IMR-90 (cell line): Measurements from ENCODE around the gene SVIL. TPM values are rescaled to one million over a fixed set of nuclear protein-coding genes. Genes with fewer than 3 reads are reported as not detected.

Experiments
- ATAC-seq: fragments of 200-7000 bp; cut with Tn5 transposase; 2 replicates; pipeline ENCODE4 v1.9.1; 2020; ENCODE audit warnings: low read depth, mild to moderate bottlenecking, moderate library complexity
- BruUV-seq: library from RNA; stranded (reverse); fragments of 400-500 nt; replicated peaks from 2 replicates; lab custom pipeline; 2021; lab: Mats Ljungman, UMichigan
- CTCF ChIA-PET: fragments of 300-600 bp; formaldehyde crosslinking; extraction: SDS; loops from one replicate; lab custom pipeline; 2021; ENCODE audit warnings: antibody characterized with exemption; lab: Yijun Ruan, JAX
- POLR2A ChIA-PET: fragments of 300-600 bp; sonication (Branson Sonifier 250); formaldehyde crosslinking; loops from one replicate; lab custom pipeline; 2022; ENCODE audit warnings: antibody characterized with exemption; ENCODE audit not compliant: unreplicated experiment; lab: Charles Lee
- DNase-seq: peaks from one replicate; pipeline ENCODE4 v3.0.0; 2013
- H2AFZ ChIP-seq: replicated peaks from 2 replicates; pipeline ENCODE3; 2013; ENCODE audit warnings: low read length, mild to moderate bottlenecking; ENCODE audit not compliant: poor library complexity
- H2AK5ac ChIP-seq: 2 replicates; pipeline ENCODE4 v1.6.1; 2013; ENCODE audit warnings: low read depth, low read length, inconsistent platforms
- H2AK9ac ChIP-seq: replicated peaks from 2 replicates; pipeline ENCODE3; 2013; ENCODE audit warnings: mild to moderate bottlenecking, low read depth, low read length, moderate library complexity; ENCODE audit not compliant: poor library complexity
- H2BK120ac ChIP-seq: 2 replicates; pipeline ENCODE4 v1.6.1; 2013; ENCODE audit warnings: low read depth, low read length, inconsistent platforms
- H2BK15ac ChIP-seq: 3 replicates; pipeline ENCODE4 v1.6.1; 2013; ENCODE audit warnings: low read depth, low read length, inconsistent platforms
- H2BK20ac ChIP-seq: 2 replicates; pipeline ENCODE4 v1.6.1; 2013; ENCODE audit warnings: low read depth, mild to moderate bottlenecking, inconsistent platforms, low read length, moderate library complexity
- H2BK5ac ChIP-seq: 2 replicates; pipeline ENCODE4 v1.6.1; 2013; ENCODE audit warnings: mild to moderate bottlenecking, low read depth, low read length, inconsistent platforms; ENCODE audit not compliant: poor library complexity, severe bottlenecking
- H3K14ac ChIP-seq: replicated peaks from 2 replicates; pipeline ENCODE4 v1.6.1; 2013; ENCODE audit warnings: low read depth, low read length, inconsistent platforms
- H3K18ac ChIP-seq: 2 replicates; pipeline ENCODE4 v1.6.1; 2013; ENCODE audit warnings: low read depth, low read length, control low read depth
- H3K23ac ChIP-seq: 2 replicates; pipeline ENCODE4 v1.6.1; 2013; ENCODE audit warnings: low read depth, low read length, inconsistent platforms
- H3K27ac ChIP-seq: 2 replicates; pipeline ENCODE4 v1.5.1; 2013; ENCODE audit warnings: mild to moderate bottlenecking, control low read depth, low read length; ENCODE audit not compliant: insufficient read depth
- H3K27me3 ChIP-seq: 2 replicates; pipeline ENCODE4 v1.6.1; 2013; ENCODE audit warnings: low read length; ENCODE audit not compliant: control insufficient read depth, insufficient read depth
- H3K36me3 ChIP-seq: 2 replicates; pipeline ENCODE4 v1.6.1; 2013; ENCODE audit warnings: low read length, mixed read lengths; ENCODE audit not compliant: control insufficient read depth, insufficient read depth
- H3K4ac ChIP-seq: 2 replicates; pipeline ENCODE4 v1.6.1; 2013; ENCODE audit warnings: low read depth, low read length, inconsistent platforms
- H3K4me1 ChIP-seq: 2 replicates; pipeline ENCODE4 v1.6.1; 2013; ENCODE audit warnings: low read length, mixed read lengths; ENCODE audit not compliant: control insufficient read depth, insufficient read depth
- H3K4me2 ChIP-seq: 2 replicates; pipeline ENCODE4 v1.6.1; 2013; ENCODE audit warnings: low read depth, mild to moderate bottlenecking, control low read depth, low read length, moderate library complexity
- H3K4me3 ChIP-seq: 2 replicates; pipeline ENCODE4 v1.5.1; 2013; ENCODE audit warnings: low read depth, mild to moderate bottlenecking, control low read depth, low read length, moderate library complexity; ENCODE audit not compliant: insufficient read depth
- H3K56ac ChIP-seq: 2 replicates; pipeline ENCODE4 v1.6.1; 2013; ENCODE audit warnings: low read length, inconsistent platforms; ENCODE audit not compliant: insufficient read depth; ENCODE audit errors: extremely low read depth
- H3K79me1 ChIP-seq, 2 experiments: 2 replicates each; pipeline ENCODE4 v1.6.1; 2013; ENCODE audit warnings: low read length in 2 of 2, inconsistent platforms in 1 of 2, low read depth in 1 of 2
- H3K9ac ChIP-seq: 2 replicates; pipeline ENCODE4 v1.6.1; 2013; ENCODE audit warnings: low read depth, low read length, control low read depth
- H3K9me1 ChIP-seq: 2 replicates; pipeline ENCODE4 v1.6.1; 2013; ENCODE audit warnings: low read length, inconsistent platforms; ENCODE audit not compliant: insufficient read depth
- H3K9me3 ChIP-seq: 2 replicates; pipeline ENCODE4 v1.6.1; 2013; ENCODE audit warnings: low read length; ENCODE audit not compliant: control insufficient read depth, insufficient read depth
- H4K20me1 ChIP-seq: 2 replicates; pipeline ENCODE4 v1.6.1; 2013; ENCODE audit warnings: low read length, inconsistent platforms; ENCODE audit not compliant: insufficient read depth
- H4K5ac ChIP-seq: 2 replicates; pipeline ENCODE4 v1.6.1; 2013; ENCODE audit warnings: mild to moderate bottlenecking, low read depth, low read length, control low read depth
- H4K8ac ChIP-seq, 2 experiments: 2 replicates each; pipeline ENCODE4 v1.6.1; 2013; ENCODE audit warnings: low read depth in 2 of 2, low read length in 2 of 2, control low read depth in 1 of 2, inconsistent platforms in 1 of 2
- H4K91ac ChIP-seq: 2 replicates; pipeline ENCODE4 v1.6.1; 2013; ENCODE audit warnings: low read depth, low read length, inconsistent platforms; ENCODE audit not compliant: insufficient read depth
- BHLHE40 ChIP-seq: fragments of 150-350 bp; IDR thresholded peaks from 2 replicates; pipeline ENCODE4 v1.6.1; 2016; ENCODE audit warnings: mild to moderate bottlenecking, low read depth, low read length
- CEBPB ChIP-seq: IDR thresholded peaks from 2 replicates; pipeline ENCODE4 v1.6.1; 2012; ENCODE audit warnings: low read depth, low read length, improper control_type of control experiment
- CHD1 ChIP-seq: IDR thresholded peaks from 2 replicates; pipeline ENCODE4 v1.6.1; 2012; ENCODE audit warnings: low read depth, low read length, improper control_type of control experiment
- CTCF ChIP-seq: conservative IDR thresholded peaks from 2 replicates; pipeline ENCODE4 v1.5.1; 2012; ENCODE audit warnings: mild to moderate bottlenecking, low read depth, low read length, improper control_type of control experiment
- ELK1 ChIP-seq: fragments of 150-350 bp; IDR thresholded peaks from 2 replicates; pipeline ENCODE4 v1.6.1; 2016; ENCODE audit warnings: low read depth, mild to moderate bottlenecking, low read length, moderate library complexity, borderline replicate concordance
- FOS ChIP-seq: fragments of 150-350 bp; IDR thresholded peaks from 2 replicates; pipeline ENCODE4 v1.6.1; 2016; ENCODE audit warnings: low read depth, low read length
- MAFK ChIP-seq: IDR thresholded peaks from 2 replicates; pipeline ENCODE4 v1.6.1; 2012; ENCODE audit warnings: low read depth, low read length, improper control_type of control experiment
- MAZ ChIP-seq: IDR thresholded peaks from 2 replicates; pipeline ENCODE4 v1.6.1; 2012; ENCODE audit warnings: low read depth, mild to moderate bottlenecking, low read length, improper control_type of control experiment, moderate library complexity, borderline replicate concordance
- MXI1 ChIP-seq: IDR thresholded peaks from 2 replicates; pipeline ENCODE4 v1.6.1; 2012; ENCODE audit warnings: low read depth, mild to moderate bottlenecking, low read length, moderate library complexity, borderline replicate concordance
- NFE2L2 ChIP-seq: fragments of 150-350 bp; IDR thresholded peaks from 2 replicates; pipeline ENCODE4 v1.6.1; 2016; ENCODE audit warnings: low read depth, mild to moderate bottlenecking, low read length
- POLR2A ChIP-seq: IDR thresholded peaks from 2 replicates; pipeline ENCODE4 v1.6.1; 2012; ENCODE audit warnings: mild to moderate bottlenecking, low read depth, low read length
- RAD21 ChIP-seq: IDR thresholded peaks from 2 replicates; pipeline ENCODE4 v1.6.1; 2012; ENCODE audit warnings: low read length, improper control_type of control experiment
- RCOR1 ChIP-seq: IDR thresholded peaks from 2 replicates; pipeline ENCODE4 v1.6.1; 2012; ENCODE audit warnings: mild to moderate bottlenecking, low read length, improper control_type of control experiment; ENCODE audit not compliant: insufficient replicate concordance
- RFX5 ChIP-seq: IDR thresholded peaks from 2 replicates; pipeline ENCODE4 v1.8.0; 2012; ENCODE audit warnings: low read depth, mild to moderate bottlenecking, low read length, moderate library complexity
- SMC3 ChIP-seq: fragments of 150-350 bp; IDR thresholded peaks from 2 replicates; pipeline ENCODE4 v1.6.1; 2016; ENCODE audit warnings: low read depth, mild to moderate bottlenecking, antibody characterized with exemption, low read length, moderate library complexity
- WGBS, 2 experiments: methylation state at CpG; one replicate each; pipeline versions ENCODE4 v1.1.5 to v1.1.7; 2013; ENCODE audit warnings: missing lambda C conversion rate in 2 of 2; ENCODE audit not compliant: insufficient read length in 1 of 2; ENCODE audit errors: extremely low coverage in 2 of 2; 5-methylcytosine and 5-hydroxymethylcytosine counted together
- dilution Hi-C: fragments of 300-500 bp; cut with HindIII; formaldehyde crosslinking; loops from one replicate; pipeline ENCODE4 v1.14.3; 2018; ENCODE audit warnings: low sequenced_read_pairs; ENCODE audit not compliant: unreplicated experiment
- in situ Hi-C: fragments of 300-500 bp; cut with MboI; formaldehyde crosslinking; loops from 3 replicates; pipeline ENCODE4 v1.14.3; 2019; ENCODE audit warnings: low sequenced_read_pairs, inconsistent platforms, mixed read lengths
- intact Hi-C: fragments of 100-400 bp; cut with micrococcal nuclease; formaldehyde crosslinking; loops from 2 replicates; pipeline ENCODE4 v1.10.0; 2022
- polyA plus RNA-seq, 3 experiments: library from polyadenylated mRNA; depleted of rRNA; stranded (reverse); fragments of >200 nt; gene quantifications; 2 replicates each; pipeline ENCODE4 v1.2.3, GENCODE V29; 2012; ENCODE audit warnings: low replicate concordance in 1 of 3
- total RNA-seq: library from RNA; depleted of rRNA; stranded (reverse); fragments of >200 nt; gene quantifications from 2 replicates; pipeline ENCODE4 v1.2.3, GENCODE V29; 2012
- TF ChIP-seq, protein P1 (sequence below): fragments of 150-350 bp; IDR thresholded peaks from 2 replicates; pipeline ENCODE4 v1.6.1; 2017; ENCODE audit warnings: mild to moderate bottlenecking, antibody characterized with exemption, low read length, low read depth

SVIL gene
- total and polyA plus RNA-seq, 2 of the 4 experiments (the other 2 are of a cell fraction): 11.5 to 11.6 TPM

- ATAC-seq (no peak), DNase-seq (no peak)
- no peak overlapping the region for H3K27ac ChIP-seq
- H3K79me1 ChIP-seq: peaks cover 17 to 64% of the 10 kb centered on the region in 2 experiments
- no peak overlapping the region for H3K4me3 ChIP-seq
- no peak overlapping the region for H3K4ac ChIP-seq
- H2AK9ac ChIP-seq: no peak overlapping the region
- in situ Hi-C loops (no loop called here), dilution Hi-C loops (no loop called here), intact Hi-C loops (no loop called here)
- H3K4me1 ChIP-seq: peaks cover 3% of the 10 kb centered on the region; the same call in 1 of the 2 replicates
- peaks cover 7% of the 10 kb centered on the region for H3K36me3 ChIP-seq
- no peaks in the 10 kb centered on the region for H3K27me3 ChIP-seq
- H4K5ac ChIP-seq: no peak overlapping the region
- no peak overlapping the region for H3K56ac ChIP-seq
- no peak overlapping the region for H3K9ac ChIP-seq
- H3K9me3 ChIP-seq: no peaks in the 10 kb centered on the region
- no peak overlapping the region for H2BK20ac ChIP-seq
- CTCF ChIA-PET: no interaction called here
- POLR2A ChIA-PET: interaction anchor here (0.6 kb wide), 1 partner anchor 1093 kb away, joined by 8 read pairs; no protein-coding TSS in a partner anchor
- TF ChIP-seq RFX5 (no peak), MXI1 (no peak), CHD1 (no peak), ELK1 (no peak), FOS (no peak), RCOR1 (no peak), SMC3 (no peak), NFE2L2 (no peak), RAD21 (no peak), MAFK (no peak), CEBPB (no peak), POLR2A (no peak), BHLHE40 (no peak), MAZ (no peak), CTCF (no peak)
- TF ChIP-seq, protein P1, sequence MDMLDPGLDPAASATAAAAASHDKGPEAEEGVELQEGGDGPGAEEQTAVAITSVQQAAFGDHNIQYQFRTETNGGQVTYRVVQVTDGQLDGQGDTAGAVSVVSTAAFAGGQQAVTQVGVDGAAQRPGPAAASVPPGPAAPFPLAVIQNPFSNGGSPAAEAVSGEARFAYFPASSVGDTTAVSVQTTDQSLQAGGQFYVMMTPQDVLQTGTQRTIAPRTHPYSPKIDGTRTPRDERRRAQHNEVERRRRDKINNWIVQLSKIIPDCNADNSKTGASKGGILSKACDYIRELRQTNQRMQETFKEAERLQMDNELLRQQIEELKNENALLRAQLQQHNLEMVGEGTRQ: no peak
- H2BK15ac ChIP-seq: no peak overlapping the region
- H2BK120ac ChIP-seq: no peak overlapping the region
- no peak overlapping the region for H3K23ac ChIP-seq
- peaks cover 14% of the 10 kb centered on the region for H4K20me1 ChIP-seq
- 100% methylated on average over 3 of the region's 8 CpGs; no CpG with 5 or more reads in 1 of the 2 experiments for WGBS, 2 experiments
- no peak overlapping the region for H2BK5ac ChIP-seq
- no peak overlapping the region for H4K91ac ChIP-seq
- no peak overlapping the region for H3K4me2 ChIP-seq
- H3K14ac ChIP-seq: no peak overlapping the region
- 0 out of 2 replicates have a peak, but pooled peaks cover 4% of the 10 kb centered on the region for H3K9me1 ChIP-seq
- no peak overlapping the region for H4K8ac ChIP-seq
- H3K18ac ChIP-seq: no peak overlapping the region
- no TSS peak for BruUV-seq
- no peak overlapping the region for H2AK5ac ChIP-seq
- H2AFZ ChIP-seq: no peak overlapping the region
These were observed 182.2 kb downstream of the SVIL start for GRCh38 chr10:29452546-29452945.
